DMS53 (cell line): ENCODE data around the gene SAPCD2.

Source experiments
- DNase-seq: peaks from one replicate; lab custom pipeline; 2025; lab: John Stamatoyannopoulos, UW

The SAPCD2 gene

GRCh38 chr9:137107312-137107921, 37.1 kb upstream of the SAPCD2 start:
- no peak for DNase-seq

GRCh38 chr9:137106662-137107250, 36.4 kb upstream of the SAPCD2 start:
- no peak for DNase-seq

GRCh38 chr9:137105814-137106661, 35.7 kb upstream of the SAPCD2 start:
- no peak for DNase-seq

- no peak for DNase-seq
These were observed 33.0 kb upstream of the SAPCD2 start for GRCh38 chr9:137103206-137103999.

- no peak for DNase-seq
These were observed 28.9 kb upstream of the SAPCD2 start for GRCh38 chr9:137099231-137099630.

- no peak for DNase-seq
These were observed 27.6 kb upstream of the SAPCD2 start for GRCh38 chr9:137097761-137098462.

GRCh38 chr9:137096785-137097546, 26.6 kb upstream of the SAPCD2 start:
- DNase-seq: no peak

GRCh38 chr9:137095664-137096517, 25.5 kb upstream of the SAPCD2 start:
- no peak for DNase-seq

GRCh38 chr9:137089232-137089947, 19.0 kb upstream of the SAPCD2 start:
- DNase-seq: no peak

- DNase-seq: no peak
These were observed 17.8 kb upstream of the SAPCD2 start for GRCh38 chr9:137088121-137088520.

GRCh38 chr9:137087409-137087925, 17.1 kb upstream of the SAPCD2 start:
- no peak for DNase-seq

GRCh38 chr9:137086531-137087408, 16.4 kb upstream of the SAPCD2 start, which contains the start of gene MAN1B1:
MAN1B1 (plus strand) TSS chr9:137086985; CDS start chr9:137087000, 15 bp downstream.
- DNase-seq: peak; percentile 100

GRCh38 chr9:137085920-137086530, 15.7 kb upstream of the SAPCD2 start:
- DNase-seq: peak; percentile 68

- DNase-seq: no peak
These were observed 14.2 kb upstream of the SAPCD2 start for GRCh38 chr9:137084526-137084925.

GRCh38 chr9:137083394-137084004, 13.1 kb upstream of the SAPCD2 start:
- DNase-seq: peak; percentile 94

GRCh38 chr9:137082925-137083290, 12.6 kb upstream of the SAPCD2 start:
- DNase-seq: no peak
